Mucosa of stomach (tissue), 1 donor: ENCODE data around the gene HMHB1.

Source experiments
- H3K27me3 ChIP-seq: one replicate; pipeline ENCODE4 v1.7.0; 2013; ENCODE audit warnings: mild to moderate bottlenecking, low read length; ENCODE audit not compliant: control insufficient read depth, insufficient read depth
- H3K36me3 ChIP-seq: one replicate; pipeline ENCODE4 v1.7.0; 2013; ENCODE audit warnings: low read length; ENCODE audit not compliant: control insufficient read depth, insufficient read depth
- H3K4me1 ChIP-seq: one replicate; pipeline ENCODE4 v1.7.0; 2013; ENCODE audit warnings: mild to moderate bottlenecking, low read length; ENCODE audit not compliant: control insufficient read depth, insufficient read depth
- H3K4me3 ChIP-seq: one replicate; pipeline ENCODE4 v1.7.0; 2013; ENCODE audit warnings: low read length
- H3K9ac ChIP-seq: one replicate; pipeline ENCODE4 v1.7.0; 2013; ENCODE audit warnings: mild to moderate bottlenecking, low read length, moderate library complexity
- H3K9me3 ChIP-seq: one replicate; pipeline ENCODE4 v1.7.0; 2013; ENCODE audit warnings: mild to moderate bottlenecking, low read length, moderate library complexity; ENCODE audit not compliant: control insufficient read depth
- donor health status: Pancreatic carcinoma.

HMHB1 gene

DNA sequence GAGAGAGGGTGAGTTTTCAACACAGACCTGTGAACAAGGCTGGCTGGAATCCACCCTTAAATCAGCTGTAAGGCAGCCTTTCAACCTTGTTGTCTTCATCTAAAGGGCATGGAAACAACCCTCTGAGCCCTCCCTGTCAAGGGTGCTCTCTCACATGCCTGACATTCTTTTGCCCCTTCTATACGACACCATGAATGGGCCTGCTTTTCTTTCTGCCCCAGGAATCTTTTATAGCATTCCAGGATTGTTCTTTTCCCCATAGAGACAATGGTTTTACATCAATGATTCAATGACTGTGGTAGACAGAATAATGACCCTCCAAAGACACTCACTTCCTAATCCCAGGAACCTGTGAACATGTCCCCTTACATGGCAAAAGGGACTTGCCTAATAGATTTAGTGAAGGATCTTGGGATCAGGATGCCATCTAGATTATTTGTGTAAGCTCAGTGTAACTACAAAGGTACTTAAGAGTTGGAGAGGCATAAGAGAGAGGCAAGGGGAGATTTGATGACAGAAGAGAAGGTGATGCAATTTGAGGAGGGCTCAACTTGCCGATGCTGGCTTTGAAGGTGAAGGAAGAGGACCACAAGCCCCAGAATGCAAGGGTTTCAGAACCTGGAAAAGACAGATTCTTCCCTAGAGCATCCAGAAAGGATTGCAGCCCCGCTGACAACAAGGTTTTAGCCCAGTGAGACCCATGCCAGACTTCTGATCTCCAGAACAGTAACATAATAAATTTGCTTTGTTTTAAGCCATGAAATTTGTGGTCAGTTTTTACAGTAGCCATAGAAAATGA lies 29.2 kb upstream of the HMHB1 start:
- Histone ChIP-seq H3K36me3 (no peaks in the 10 kb centered on the region), H3K4me1 (no peaks in the 10 kb centered on the region), H3K4me3 (no peak overlapping the region), H3K9ac (no peak overlapping the region), H3K27me3 (no peaks in the 10 kb centered on the region), H3K9me3 (no peaks in the 10 kb centered on the region)

GRCh38 chr5:143788401-143788800 lies 23.6 kb upstream of the HMHB1 start:
- H3K27me3 ChIP-seq = no peaks in the 10 kb centered on the region
- no peaks in the 10 kb centered on the region for H3K36me3 ChIP-seq
- H3K4me3 ChIP-seq = no peak overlapping the region
- H3K9ac ChIP-seq = no peak overlapping the region
- no peaks in the 10 kb centered on the region for H3K9me3 ChIP-seq
- no peaks in the 10 kb centered on the region for H3K4me1 ChIP-seq

- no peak overlapping the region for H3K4me3 ChIP-seq
- no peaks in the 10 kb centered on the region for H3K4me1 ChIP-seq
- no peaks in the 10 kb centered on the region for H3K9me3 ChIP-seq
- H3K27me3 ChIP-seq = no peaks in the 10 kb centered on the region
- H3K36me3 ChIP-seq = no peaks in the 10 kb centered on the region
- no peak overlapping the region for H3K9ac ChIP-seq
Measured at GRCh38 chr5:143790457-143791112, 21.4 kb upstream of the HMHB1 start.

DNA sequence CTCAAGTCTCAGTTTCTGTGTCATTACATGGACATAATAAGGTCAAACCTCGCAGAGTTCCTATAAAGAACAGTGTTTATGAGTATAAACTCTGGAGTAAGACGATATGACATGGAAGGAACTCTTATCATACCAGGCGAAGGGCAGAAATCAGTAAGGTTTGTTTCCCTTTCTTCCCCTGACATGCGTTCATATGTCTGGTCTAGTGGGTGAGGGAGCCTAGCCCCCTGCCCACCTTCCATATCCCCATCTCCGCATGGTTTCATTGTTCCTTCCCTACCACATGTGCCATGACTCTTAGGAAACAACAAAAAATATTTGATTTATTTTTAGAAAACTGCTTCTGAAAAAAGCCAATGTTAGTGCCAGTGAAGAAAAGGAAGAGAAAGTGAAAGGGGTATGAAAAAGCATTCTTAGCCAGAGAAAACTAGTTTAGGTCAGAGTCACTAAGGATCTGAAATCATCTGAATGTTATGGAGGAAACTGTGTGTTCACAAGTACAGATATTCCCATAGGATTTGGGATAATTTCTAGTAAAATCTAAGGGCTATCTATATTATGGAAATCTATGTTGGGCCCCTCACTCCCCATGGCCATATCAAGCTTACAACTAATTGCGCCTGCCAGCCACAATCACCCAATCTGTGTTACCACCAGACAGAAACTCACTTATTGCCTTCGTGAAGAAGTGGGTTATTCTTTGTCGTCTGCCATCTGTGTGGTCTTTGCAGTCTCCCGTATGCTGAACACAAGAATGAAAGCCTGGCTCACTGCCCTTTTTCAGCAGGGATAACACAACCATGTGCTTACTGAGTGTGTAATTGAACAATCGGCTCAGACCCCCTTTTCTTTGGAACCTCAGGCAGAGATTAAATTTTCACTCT lies 19.9 kb upstream of the HMHB1 start:
- Histone ChIP-seq H3K4me3 (no peak overlapping the region), H3K36me3 (no peaks in the 10 kb centered on the region), H3K9me3 (no peaks in the 10 kb centered on the region), H3K9ac (no peak overlapping the region), H3K27me3 (no peaks in the 10 kb centered on the region), H3K4me1 (no peaks in the 10 kb centered on the region)

DNA sequence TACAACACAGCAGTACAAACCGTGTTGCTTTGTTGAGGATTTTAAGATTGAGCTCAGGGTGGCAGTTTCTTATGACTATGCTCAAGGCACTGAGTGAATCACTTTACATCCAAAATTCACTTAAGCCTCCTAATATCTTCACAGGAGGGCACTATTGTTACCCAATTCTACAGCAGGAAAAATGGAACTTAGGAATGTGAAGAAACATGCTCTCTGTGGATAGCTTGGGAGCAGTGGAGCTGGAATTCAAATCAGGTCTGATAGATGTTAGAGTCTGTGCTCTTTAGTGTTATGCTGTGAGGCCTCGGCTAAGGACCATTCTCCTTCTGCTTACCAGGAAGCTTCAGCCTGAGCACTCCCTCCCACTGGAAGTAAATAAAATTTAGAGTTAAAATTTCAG lies 18.7 kb upstream of the HMHB1 start:
- H3K4me3 ChIP-seq = no peak overlapping the region
- no peaks in the 10 kb centered on the region for H3K36me3 ChIP-seq
- H3K9me3 ChIP-seq = no peaks in the 10 kb centered on the region
- no peak overlapping the region for H3K9ac ChIP-seq
- no peaks in the 10 kb centered on the region for H3K4me1 ChIP-seq
- H3K27me3 ChIP-seq = no peaks in the 10 kb centered on the region

DNA sequence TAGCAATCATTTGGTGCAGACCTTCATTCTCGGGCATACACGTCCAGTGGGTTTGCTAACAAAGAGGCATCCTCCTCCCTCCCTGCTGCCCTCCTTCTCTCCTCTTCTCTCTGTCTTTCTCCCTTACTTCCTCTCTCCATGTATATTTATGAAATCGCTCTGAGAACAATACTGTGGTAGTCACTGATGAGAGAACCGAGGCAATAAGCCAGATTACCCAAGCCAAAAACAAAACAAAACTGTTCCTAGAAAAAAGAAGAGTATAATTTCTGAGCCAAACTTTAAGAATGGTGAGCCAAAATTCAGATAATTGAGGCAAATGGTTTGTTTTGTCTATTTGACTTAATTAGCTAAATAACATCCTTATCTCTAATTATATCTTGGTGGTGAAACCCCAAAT lies 15.8 kb upstream of the HMHB1 start:
- Histone ChIP-seq H3K36me3 (no peaks in the 10 kb centered on the region), H3K27me3 (no peaks in the 10 kb centered on the region), H3K4me1 (no peaks in the 10 kb centered on the region), H3K9me3 (no peaks in the 10 kb centered on the region), H3K4me3 (no peak overlapping the region), H3K9ac (no peak overlapping the region)

DNA sequence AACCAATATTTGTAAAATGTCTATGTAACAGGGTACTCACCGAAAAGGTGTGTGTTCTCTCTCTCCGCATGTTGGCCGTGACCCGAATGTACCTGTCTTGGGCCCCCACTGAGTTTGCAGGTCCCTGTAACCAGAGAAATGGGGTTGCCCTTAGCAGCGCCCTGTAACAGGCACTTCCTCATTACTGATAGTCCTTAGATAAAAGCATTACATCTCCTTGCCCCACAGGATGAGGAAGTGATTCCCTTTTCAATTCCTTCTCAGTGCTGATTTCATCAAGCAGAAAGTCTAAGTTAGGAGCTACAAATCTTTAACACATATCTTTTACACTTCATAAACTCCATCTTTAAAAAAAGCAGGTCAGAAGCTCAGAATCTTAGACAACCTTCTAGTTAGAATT lies 15.2 kb upstream of the HMHB1 start:
- Histone ChIP-seq H3K27me3 (no peaks in the 10 kb centered on the region), H3K4me3 (no peak overlapping the region), H3K36me3 (no peaks in the 10 kb centered on the region), H3K9me3 (no peaks in the 10 kb centered on the region), H3K4me1 (no peaks in the 10 kb centered on the region), H3K9ac (no peak overlapping the region)

DNA sequence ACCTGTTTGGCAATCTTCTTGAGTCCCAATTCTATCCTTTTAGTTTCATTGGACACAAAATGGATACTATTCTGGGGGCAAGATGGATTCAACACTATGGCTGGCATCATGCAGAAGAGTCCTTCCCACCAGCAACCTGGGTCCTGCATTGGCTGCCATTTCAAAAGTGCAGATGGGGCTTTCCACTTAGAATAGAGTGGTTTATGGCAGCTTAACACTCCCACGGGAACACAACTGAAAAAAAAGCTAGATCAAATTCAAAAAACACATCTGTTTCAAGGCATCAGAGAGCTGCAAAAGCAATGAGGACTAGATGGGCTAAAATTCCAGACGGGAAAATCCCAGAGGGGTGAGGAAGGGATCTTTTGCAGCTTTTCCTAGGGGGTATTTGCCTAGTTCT lies 11.2 kb upstream of the HMHB1 start:
- Histone ChIP-seq H3K9me3 (no peaks in the 10 kb centered on the region), H3K4me1 (no peaks in the 10 kb centered on the region), H3K4me3 (no peak overlapping the region), H3K27me3 (no peaks in the 10 kb centered on the region), H3K9ac (no peak overlapping the region), H3K36me3 (no peaks in the 10 kb centered on the region)

DNA sequence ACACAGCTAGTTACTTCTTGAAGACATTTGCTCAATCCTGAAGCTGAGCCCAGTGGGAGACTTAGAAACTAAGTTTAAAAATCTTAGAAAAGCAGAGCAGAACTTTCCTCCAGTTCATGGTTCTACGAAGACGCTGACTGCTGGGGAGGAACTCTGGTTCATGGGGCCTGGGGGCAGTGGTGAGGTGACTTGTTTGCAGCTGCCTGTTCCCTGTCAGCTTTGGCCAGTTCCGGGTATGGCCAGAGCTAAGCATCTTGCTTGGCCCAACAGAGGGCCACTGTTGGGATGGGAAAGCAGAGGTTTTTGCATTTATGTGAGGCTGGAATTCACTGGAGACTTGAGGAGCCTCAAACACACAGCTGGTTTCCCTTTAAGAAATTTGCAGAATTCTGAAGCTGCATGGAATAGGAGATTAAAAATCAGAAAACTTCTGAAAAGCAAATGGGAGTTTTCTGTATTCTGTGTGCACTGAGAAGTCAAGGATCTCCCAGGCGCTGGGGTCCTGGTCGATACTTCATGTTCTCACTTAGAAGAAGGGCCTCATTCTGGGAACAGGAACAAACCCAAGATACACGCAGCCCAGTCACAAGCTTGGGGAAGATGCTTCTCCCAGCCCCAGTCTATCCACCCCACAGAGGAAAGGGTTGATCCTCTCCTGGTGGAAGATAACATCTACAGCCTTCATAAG lies 10.6 kb upstream of the HMHB1 start:
- no peak overlapping the region for H3K4me3 ChIP-seq
- no peaks in the 10 kb centered on the region for H3K9me3 ChIP-seq
- no peaks in the 10 kb centered on the region for H3K36me3 ChIP-seq
- no peak overlapping the region for H3K9ac ChIP-seq
- no peaks in the 10 kb centered on the region for H3K4me1 ChIP-seq
- H3K27me3 ChIP-seq = no peaks in the 10 kb centered on the region

- H3K36me3 ChIP-seq = no peaks in the 10 kb centered on the region
Measured at GRCh38 chr5:143805861-143806260, 6.1 kb upstream of the HMHB1 start.

GRCh38 chr5:143806579-143806978 lies 5.4 kb upstream of the HMHB1 start:
- Histone ChIP-seq H3K4me3 (no peak overlapping the region), H3K4me1 (no peaks in the 10 kb centered on the region), H3K27me3 (no peaks in the 10 kb centered on the region), H3K9me3 (no peaks in the 10 kb centered on the region), H3K9ac (no peak overlapping the region), H3K36me3 (no peaks in the 10 kb centered on the region)

More at GRCh38 chr5:143805861-143806260, 6.1 kb upstream of the HMHB1 start:
- no peak overlapping the region for H3K4me3 ChIP-seq
- no peaks in the 10 kb centered on the region for H3K9me3 ChIP-seq
- H3K9ac ChIP-seq = no peak overlapping the region
- no peaks in the 10 kb centered on the region for H3K27me3 ChIP-seq
- no peaks in the 10 kb centered on the region for H3K4me1 ChIP-seq
